NT2/D1 (cell line): ENCODE results near the gene NRARP.

Experiments
- SUZ12 ChIP-seq: IDR thresholded peaks from 2 replicates; pipeline ENCODE4 v1.6.1; 2011; ENCODE audit not compliant: insufficient read length, insufficient read depth; ENCODE audit errors: extremely low read depth
- YY1 ChIP-seq: IDR thresholded peaks from 2 replicates; pipeline ENCODE4 v1.6.1; 2011; ENCODE audit not compliant: insufficient read length, insufficient read depth
- ZNF274 ChIP-seq: IDR thresholded peaks from 2 replicates; pipeline ENCODE4 v1.6.1; 2011; ENCODE audit warnings: mild to moderate bottlenecking, low read depth, low read length

- no peak for TF ChIP-seq ZNF274
- no peak for TF ChIP-seq YY1
- TF ChIP-seq SUZ12 = no peak
Measured at GRCh38 chr9:137307255-137308056, 5.4 kb upstream of the NRARP start.
